ENCODE results near the gene TTLL9. TPM values are rescaled to one million over a fixed set of nuclear protein-coding genes. Genes with fewer than 3 reads are reported as not detected.

TTLL9 gene
- total RNA-seq, 1 experiment from 2014 or later: not detected

GRCh38 chr20:31967830-31968249 is 97.4 kb downstream of the TTLL9 start, which contains the start of gene XKR7:
TSS of gene XKR7 (plus strand) at chr20:31968151. CDS start at chr20:31968176, 25 bp downstream.
- no peak within 1 kb of the TSS for H3K27ac ChIP-seq
- H3K4me1 ChIP-seq: no peaks in the 10 kb centered on the region
- no peaks in the 10 kb centered on the region for H3K9me3 ChIP-seq (replicated peaks)
- no peaks in the 10 kb centered on the region for H3K36me3 ChIP-seq
- H3K27me3 ChIP-seq: 0 out of 2 replicates have a peak, but pooled peaks cover 2% of the 10 kb centered on the region
- no peak for DNase-seq
- H3K4me3 ChIP-seq: no peak within 1 kb of the TSS

- H3K4me1 ChIP-seq: no peaks in the 10 kb centered on the region
- H3K36me3 ChIP-seq: no peaks in the 10 kb centered on the region
- H3K9me3 ChIP-seq (replicated peaks): no peaks in the 10 kb centered on the region
- H3K27me3 ChIP-seq: 0 out of 2 replicates have a peak, but pooled peaks cover 2% of the 10 kb centered on the region
- no peak overlapping the region for H3K27ac ChIP-seq
- H3K4me3 ChIP-seq: no peak overlapping the region
- peak; percentile 83 to 87 for DNase-seq
Measured at GRCh38 chr20:31968291-31969126, 98.1 kb downstream of the TTLL9 start.

- no peaks in the 10 kb centered on the region for H3K36me3 ChIP-seq
- H3K27me3 ChIP-seq: 0 out of 2 replicates have a peak, but pooled peaks cover 2% of the 10 kb centered on the region
- no peak overlapping the region for H3K27ac ChIP-seq
- H3K4me1 ChIP-seq: no peaks in the 10 kb centered on the region
- no peak for DNase-seq
- H3K9me3 ChIP-seq (replicated peaks): no peaks in the 10 kb centered on the region
- H3K4me3 ChIP-seq: no peak overlapping the region
Measured at GRCh38 chr20:31969991-31970390, 99.6 kb downstream of the TTLL9 start.

GRCh38 chr20:31972471-31973021 is 102.1 kb downstream of the TTLL9 start:
- no peak overlapping the region for H3K4me3 ChIP-seq
- peaks cover 2% of the 10 kb centered on the region; the same call in 1 of the 2 replicates for H3K27me3 ChIP-seq
- no peaks in the 10 kb centered on the region for H3K36me3 ChIP-seq
- no peaks in the 10 kb centered on the region for H3K4me1 ChIP-seq
- no peak for DNase-seq
- no peaks in the 10 kb centered on the region for H3K9me3 ChIP-seq (replicated peaks)
- H3K27ac ChIP-seq: no peak overlapping the region

GRCh38 chr20:31974296-31974695 is 103.9 kb downstream of the TTLL9 start:
- DNase-seq: no peak
- peaks cover 2% of the 10 kb centered on the region; the same call in 1 of the 2 replicates for H3K27me3 ChIP-seq
- H3K4me1 ChIP-seq: no peaks in the 10 kb centered on the region
- no peak overlapping the region for H3K27ac ChIP-seq
- no peaks in the 10 kb centered on the region for H3K36me3 ChIP-seq
- H3K9me3 ChIP-seq (replicated peaks): no peaks in the 10 kb centered on the region
- no peak overlapping the region for H3K4me3 ChIP-seq

DNA sequence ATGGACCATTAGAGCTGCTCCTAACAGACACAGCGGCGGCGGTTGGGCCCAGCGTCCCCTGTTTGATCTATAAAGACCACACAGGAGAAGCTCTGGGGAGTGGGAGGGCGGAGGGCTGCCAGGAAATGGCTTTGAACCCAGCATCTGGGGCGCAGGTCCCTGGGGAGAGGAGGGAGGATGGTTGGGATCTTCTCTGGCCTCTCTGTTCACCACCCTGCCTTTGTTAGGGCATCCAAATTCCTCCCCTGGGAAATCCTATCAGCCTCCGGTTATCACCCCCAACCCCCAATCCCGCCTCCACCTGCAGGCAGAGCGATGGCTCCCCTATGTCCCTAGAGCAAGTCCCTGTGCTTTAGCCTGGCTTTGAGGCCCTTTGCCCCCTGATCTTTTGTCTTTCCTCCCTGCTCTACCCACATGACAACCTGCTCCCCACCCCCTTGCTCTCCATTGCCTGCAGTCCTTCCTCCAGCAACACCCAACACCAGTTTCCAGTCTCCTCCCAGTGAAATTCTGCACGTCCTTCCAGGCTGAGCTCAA is 104.6 kb downstream of the TTLL9 start:
- no peak overlapping the region for H3K27ac ChIP-seq
- no peaks in the 10 kb centered on the region for H3K4me1 ChIP-seq
- H3K27me3 ChIP-seq: peaks cover 2% of the 10 kb centered on the region; the same call in 1 of the 2 replicates
- H3K9me3 ChIP-seq (replicated peaks): no peaks in the 10 kb centered on the region
- peak in 1 of 2 experiments; percentile 22 for DNase-seq
- no peak overlapping the region for H3K4me3 ChIP-seq
- no peaks in the 10 kb centered on the region for H3K36me3 ChIP-seq

GRCh38 chr20:31975874-31976273 is 105.4 kb downstream of the TTLL9 start:
- H3K27ac ChIP-seq: no peak overlapping the region
- no peaks in the 10 kb centered on the region for H3K36me3 ChIP-seq
- no peak overlapping the region for H3K4me3 ChIP-seq
- H3K4me1 ChIP-seq: no peaks in the 10 kb centered on the region
- H3K27me3 ChIP-seq: peaks cover 2% of the 10 kb centered on the region
- no peak for DNase-seq
- H3K9me3 ChIP-seq (replicated peaks): no peaks in the 10 kb centered on the region

- no peak overlapping the region for H3K27ac ChIP-seq
- no peak overlapping the region for H3K4me3 ChIP-seq
- no peaks in the 10 kb centered on the region for H3K4me1 ChIP-seq
- H3K9me3 ChIP-seq (replicated peaks): no peaks in the 10 kb centered on the region
- no peak for DNase-seq
- H3K36me3 ChIP-seq: no peaks in the 10 kb centered on the region
- peaks cover 4% of the 10 kb centered on the region for H3K27me3 ChIP-seq
Measured at GRCh38 chr20:31977080-31977479, 106.6 kb downstream of the TTLL9 start.

- no peak for DNase-seq
- no peaks in the 10 kb centered on the region for H3K9me3 ChIP-seq (replicated peaks)
- H3K4me3 ChIP-seq: no peak overlapping the region
- peaks cover 3% of the 10 kb centered on the region for H3K27me3 ChIP-seq
- no peaks in the 10 kb centered on the region for H3K4me1 ChIP-seq
- H3K27ac ChIP-seq: no peak overlapping the region
- H3K36me3 ChIP-seq: no peaks in the 10 kb centered on the region
Measured at GRCh38 chr20:31979713-31980426, 109.4 kb downstream of the TTLL9 start.

DNA sequence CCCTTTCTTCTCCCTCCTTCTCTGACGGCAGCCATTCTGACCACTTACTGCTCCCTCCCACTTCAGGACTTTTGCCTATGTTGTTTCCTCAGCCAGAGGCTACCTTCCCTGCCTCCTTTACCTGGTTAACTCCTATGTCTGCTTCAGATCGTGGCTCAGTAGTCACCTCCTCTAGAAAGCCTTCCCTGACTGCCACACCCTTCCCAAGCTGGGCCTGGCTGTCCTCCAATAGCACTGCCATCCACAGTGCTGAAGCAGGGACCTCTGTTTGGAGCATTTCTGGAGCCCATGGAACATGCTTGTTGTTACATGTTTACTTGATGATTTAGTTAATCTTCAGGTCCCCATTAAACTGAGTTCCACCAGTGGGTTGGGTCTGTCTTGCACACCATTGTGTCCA is 111.3 kb downstream of the TTLL9 start:
- no peaks in the 10 kb centered on the region for H3K4me1 ChIP-seq
- H3K4me3 ChIP-seq: no peak overlapping the region
- no peaks in the 10 kb centered on the region for H3K36me3 ChIP-seq
- H3K27ac ChIP-seq: no peak overlapping the region
- DNase-seq: no peak
- H3K27me3 ChIP-seq: peaks cover 3% of the 10 kb centered on the region
- H3K9me3 ChIP-seq (replicated peaks): no peaks in the 10 kb centered on the region

- H3K4me3 ChIP-seq: no peak overlapping the region
- H3K9me3 ChIP-seq (replicated peaks): no peaks in the 10 kb centered on the region
- H3K36me3 ChIP-seq: no peaks in the 10 kb centered on the region
- DNase-seq: no peak
- 0 out of 2 replicates have a peak, but pooled peaks cover 5% of the 10 kb centered on the region for H3K4me1 ChIP-seq
- no peak overlapping the region for H3K27ac ChIP-seq
- peaks cover 3% of the 10 kb centered on the region for H3K27me3 ChIP-seq
Measured at GRCh38 chr20:31984981-31985471, 114.6 kb downstream of the TTLL9 start.

DNA sequence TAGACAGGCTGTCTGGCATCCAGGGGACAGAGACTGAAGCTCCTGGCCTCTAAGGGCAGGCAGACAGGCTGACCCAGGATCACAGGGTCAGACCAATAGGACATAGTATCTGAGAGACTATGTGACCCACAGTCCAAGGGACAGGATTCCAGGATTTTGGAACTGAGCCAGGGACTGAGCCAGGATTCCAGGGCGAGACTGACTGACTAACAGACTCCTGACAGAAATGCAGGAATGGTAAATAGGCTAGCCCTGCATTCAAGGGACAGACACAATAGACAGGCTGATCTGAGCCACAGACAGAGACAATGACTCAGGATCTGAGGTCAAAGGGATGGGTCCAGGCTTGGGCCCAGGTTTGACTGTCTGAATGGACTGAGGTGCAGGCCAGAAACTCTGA is 117.3 kb downstream of the TTLL9 start:
- Histone ChIP-seq H3K4me1 (peaks cover 5% of the 10 kb centered on the region; the same call in 1 of the 2 replicates), H3K4me3 (no peak overlapping the region), H3K9me3 (replicated peaks) (no peaks in the 10 kb centered on the region), H3K27me3 (no peaks in the 10 kb centered on the region; the same call in 1 of the 2 replicates), H3K27ac (no peak overlapping the region), H3K36me3 (no peaks in the 10 kb centered on the region)
- DNase-seq: peak in 1 of 2 experiments; percentile 44

DNA sequence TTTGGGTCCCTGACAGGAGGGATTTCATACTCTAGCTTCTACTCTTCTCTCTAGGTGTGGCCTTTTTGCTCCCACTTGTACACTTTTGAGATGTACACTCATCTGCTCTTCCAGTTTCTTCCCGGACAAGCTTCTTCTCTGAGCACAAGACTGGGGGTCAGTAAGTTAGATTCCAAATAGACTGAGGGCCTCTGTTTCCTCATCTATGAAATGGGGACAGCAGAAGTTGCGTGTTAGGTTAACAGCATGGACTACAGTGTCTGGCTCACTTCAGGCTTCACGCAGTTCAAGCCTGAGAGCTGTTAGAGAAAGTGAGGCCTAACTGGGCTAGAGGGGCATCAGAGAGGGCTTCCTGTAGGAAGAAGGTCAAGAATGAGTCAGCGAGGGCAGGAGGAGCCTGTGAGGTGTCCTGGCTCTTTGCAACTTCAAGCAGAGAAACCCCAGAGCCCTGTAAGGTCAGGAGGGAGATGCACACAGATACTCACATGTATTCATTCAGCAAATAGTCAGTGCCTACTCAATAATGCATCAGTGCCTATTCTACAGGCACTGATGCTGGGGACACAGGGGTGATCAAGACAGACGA is 118.1 kb downstream of the TTLL9 start:
- H3K9me3 ChIP-seq (replicated peaks): no peaks in the 10 kb centered on the region
- H3K4me3 ChIP-seq: no peak overlapping the region
- H3K4me1 ChIP-seq: peaks cover 5% of the 10 kb centered on the region; the same call in 1 of the 2 replicates
- no peak for DNase-seq
- H3K27me3 ChIP-seq: no peaks in the 10 kb centered on the region
- H3K36me3 ChIP-seq: no peaks in the 10 kb centered on the region
- no peak overlapping the region for H3K27ac ChIP-seq

GRCh38 chr20:31989030-31989645 is 118.7 kb downstream of the TTLL9 start:
- peak; percentile 39 to 59 for DNase-seq
- Histone ChIP-seq H3K27me3 (peaks cover 4% of the 10 kb centered on the region; the same call in 1 of the 2 replicates), H3K4me3 (no peak overlapping the region), H3K4me1 (peaks cover 5% of the 10 kb centered on the region; the same call in 1 of the 2 replicates), H3K9me3 (replicated peaks) (no peaks in the 10 kb centered on the region), H3K36me3 (no peaks in the 10 kb centered on the region), H3K27ac (no peak overlapping the region)
